ENCODE measurements around the gene SETBP1.
"Not testable (repeated sequence)": the region's sequence is repeated elsewhere in the genome, so short reads cannot be mapped to it uniquely, and the experiment has no call there.

Gene SETBP1

GRCh38 chr18:44715842-44716241 lies 35.2 kb downstream of the SETBP1 start:
- H3K4me3 ChIP-seq (ENCODE audit: low read depth, low read length) = no peak overlapping the region
- H3K27me3 ChIP-seq (replicated peaks) = no peaks in the 10 kb centered on the region
- H3K27ac ChIP-seq = no peak overlapping the region
- no peaks in the 10 kb centered on the region for H3K36me3 ChIP-seq (replicated peaks)
- TF ChIP-seq CTCF (IDR thresholded peaks at IDR 0.05; ENCODE audit: low read depth, low read length, missing control alignments) = no peak
- DNase-seq = no peak
- in situ Hi-C loops (cut with HindIII; ENCODE audit: low pct_ligation_motif_present, low sequenced_read_pairs) = no loop called here

GRCh38 chr18:44716697-44717163 lies 36.0 kb downstream of the SETBP1 start:
- in situ Hi-C loops (cut with HindIII; ENCODE audit: low pct_ligation_motif_present, low sequenced_read_pairs) = no loop called here

GRCh38 chr18:44719519-44720060 lies 38.9 kb downstream of the SETBP1 start:
- Histone ChIP-seq H3K27ac (no peak overlapping the region), H3K4me3 (ENCODE audit: low read depth, low read length) (no peak overlapping the region), H3K27me3 (replicated peaks) (no peaks in the 10 kb centered on the region), H3K36me3 (replicated peaks) (no peaks in the 10 kb centered on the region)
- in situ Hi-C loops (cut with HindIII; ENCODE audit: low pct_ligation_motif_present, low sequenced_read_pairs) = no loop called here
- DNase-seq = no peak
- no peak for TF ChIP-seq CTCF (IDR thresholded peaks at IDR 0.05; ENCODE audit: low read depth, low read length, missing control alignments)

More at GRCh38 chr18:44716697-44717163, 36.0 kb downstream of the SETBP1 start:
- H3K4me3 ChIP-seq (ENCODE audit: low read depth, low read length) = no peak overlapping the region
- no peaks in the 10 kb centered on the region for H3K36me3 ChIP-seq (replicated peaks)
- H3K27ac ChIP-seq = no peak overlapping the region
- TF ChIP-seq CTCF (IDR thresholded peaks at IDR 0.05; ENCODE audit: low read depth, low read length, missing control alignments) = no peak
- DNase-seq = no peak
- H3K27me3 ChIP-seq (replicated peaks) = no peaks in the 10 kb centered on the region

- DNase-seq; H3K36me3 ChIP-seq (replicated peaks); in situ Hi-C loops (cut with HindIII; ENCODE audit: low pct_ligation_motif_present, low sequenced_read_pairs); H3K27me3 ChIP-seq (replicated peaks); H3K27ac ChIP-seq; H3K4me3 ChIP-seq (ENCODE audit: low read depth, low read length): not testable (repeated sequence)
These were observed 41.1 kb downstream of the SETBP1 start for GRCh38 chr18:44721748-44722147.

- in situ Hi-C loops (cut with HindIII; ENCODE audit: low pct_ligation_motif_present, low sequenced_read_pairs) = no loop called here
These were observed 42.7 kb downstream of the SETBP1 start for GRCh38 chr18:44723411-44723810.

More at GRCh38 chr18:44723411-44723810, 42.7 kb downstream of the SETBP1 start:
- Histone ChIP-seq H3K4me3 (ENCODE audit: low read depth, low read length) (no peak overlapping the region), H3K36me3 (replicated peaks) (no peaks in the 10 kb centered on the region), H3K27me3 (replicated peaks) (no peaks in the 10 kb centered on the region), H3K27ac (no peak overlapping the region)
- TF ChIP-seq CTCF (IDR thresholded peaks at IDR 0.05; ENCODE audit: low read depth, low read length, missing control alignments) = no peak
- no peak for DNase-seq
